22Rv1 (cell line): ENCODE data around the gene PFKFB1.

Experiments
- CTCF ChIP-seq: fragments of 450-650 bp; IDR thresholded peaks from 2 replicates; pipeline ENCODE4 v1.5.1; 2017; ENCODE audit warnings: mild to moderate bottlenecking
- ZFX ChIP-seq: fragments of 450-650 bp; IDR thresholded peaks from 2 replicates; pipeline ENCODE4 v1.6.1; 2017; ENCODE audit warnings: antibody characterized with exemption, borderline replicate concordance

DNA sequence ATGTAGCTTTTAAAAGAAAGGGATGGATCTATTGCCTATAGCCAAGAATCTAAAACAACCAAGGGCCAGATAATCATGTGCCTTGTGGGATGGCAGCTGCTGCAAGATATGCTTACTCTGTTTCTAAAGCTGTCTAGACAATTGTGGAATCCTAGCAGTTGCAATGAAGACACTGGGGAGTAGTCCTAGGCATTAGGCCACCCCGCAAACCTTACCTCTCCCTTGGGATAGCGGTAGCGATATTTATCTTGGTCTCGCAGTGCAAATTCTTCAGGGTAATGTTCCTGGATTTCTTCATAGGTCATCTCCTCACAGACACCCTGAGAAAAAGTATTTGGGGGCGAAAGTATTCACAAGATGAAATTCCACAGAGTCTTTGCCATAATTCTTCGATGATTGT, 48.8 kb downstream of the PFKFB1 start:
- TF ChIP-seq CTCF (no peak), ZFX (no peak)
